ENCODE measurements around the gene UBXN2A. TPM values are rescaled to one million over a fixed set of nuclear protein-coding genes. Genes with fewer than 3 reads are reported as not detected.

The UBXN2A gene, protein sequence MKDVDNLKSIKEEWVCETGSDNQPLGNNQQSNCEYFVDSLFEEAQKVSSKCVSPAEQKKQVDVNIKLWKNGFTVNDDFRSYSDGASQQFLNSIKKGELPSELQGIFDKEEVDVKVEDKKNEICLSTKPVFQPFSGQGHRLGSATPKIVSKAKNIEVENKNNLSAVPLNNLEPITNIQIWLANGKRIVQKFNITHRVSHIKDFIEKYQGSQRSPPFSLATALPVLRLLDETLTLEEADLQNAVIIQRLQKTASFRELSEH
- total RNA-seq (2014; rRNA removed; shearing (Covaris generic)) = 13.3 and 14.9 TPM in 2 replicates

DNA sequence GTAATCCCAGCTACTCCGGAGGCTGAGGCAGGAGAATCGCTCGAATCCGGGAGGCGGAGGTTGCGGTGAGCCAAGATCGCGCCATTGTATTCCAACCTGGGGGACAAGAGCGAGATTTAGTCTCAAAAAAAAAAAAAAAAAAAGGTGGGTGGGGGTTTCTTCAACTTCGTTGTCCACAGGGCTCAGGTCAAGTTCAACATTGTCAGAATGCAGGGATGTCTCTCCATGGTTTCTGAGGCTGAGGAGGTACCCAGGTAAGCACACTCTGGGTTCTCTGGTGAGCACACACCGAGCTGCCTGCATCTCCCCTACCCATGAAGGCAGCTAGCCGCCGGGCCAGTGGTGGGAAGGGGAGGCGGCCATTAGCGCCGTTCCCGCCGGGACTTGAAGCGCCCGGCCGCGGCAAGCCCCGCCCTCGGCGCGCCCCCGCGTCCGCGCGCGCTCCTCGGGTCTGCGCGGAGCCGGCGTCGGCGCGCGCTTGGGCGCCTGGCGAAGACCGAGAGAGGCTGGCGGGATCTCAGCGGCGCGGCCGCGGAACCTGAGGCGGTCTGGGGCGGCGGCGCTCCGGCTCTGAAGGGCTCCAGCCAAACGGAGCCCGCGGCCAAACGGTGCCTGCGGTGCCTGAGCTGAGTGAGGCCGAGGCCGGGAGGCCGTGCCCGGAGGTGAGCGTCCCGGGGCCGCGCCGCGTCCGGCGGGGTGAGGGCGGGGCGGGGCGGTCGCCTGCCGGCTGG, at the start of gene UBXN2A:
TSS of gene UBXN2A (plus strand) at position 477 of the 731 bp plus-strand sequence. CDS start 17,852 bp downstream, outside the sequence.

DNA sequence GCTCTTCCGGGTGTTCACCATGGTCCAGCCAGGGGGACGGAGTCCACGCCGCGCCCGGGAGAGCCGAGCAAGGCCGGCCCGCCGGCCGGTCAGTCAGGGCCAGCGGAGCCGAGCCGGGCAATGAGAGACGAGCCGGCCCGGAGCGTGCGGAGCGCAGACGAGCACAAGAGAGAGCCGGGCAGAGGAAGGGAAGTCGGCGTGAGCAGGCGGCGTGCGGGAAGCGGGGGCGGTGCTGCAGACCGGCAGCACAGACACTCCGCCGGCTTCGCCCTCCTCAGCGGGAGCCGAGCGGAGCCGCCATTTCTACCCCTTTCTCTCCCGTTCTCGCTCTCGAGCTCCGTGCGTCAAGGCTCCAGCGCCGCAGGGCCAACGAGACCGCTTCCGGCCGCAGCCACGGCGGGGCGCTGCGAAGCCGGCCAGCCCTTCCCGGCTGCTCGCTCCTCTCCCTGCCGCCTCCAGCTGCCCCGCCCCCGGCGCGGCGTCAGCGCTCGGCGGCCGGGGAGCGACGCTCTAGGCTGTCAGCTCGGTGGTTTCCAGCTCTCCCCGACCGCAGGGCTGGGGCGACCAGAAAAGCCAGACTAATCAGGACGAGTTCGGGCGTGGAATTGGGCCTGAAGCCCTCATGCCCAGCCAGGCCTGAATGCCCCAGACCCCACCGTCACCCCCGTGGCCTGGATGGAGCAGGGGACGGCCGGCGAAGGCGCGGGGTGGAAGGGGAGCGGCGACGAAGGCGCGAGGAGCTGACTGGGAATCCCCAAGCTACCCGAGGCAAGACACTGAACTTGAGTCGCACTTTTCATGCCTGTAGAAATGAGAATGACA, 13.3 kb upstream of the UBXN2A start, which contains the start of gene ATAD2B:
TSS of gene ATAD2B (minus strand) at position 374 of the 822 bp plus-strand sequence. CDS start at position 21, 353 bp downstream.

GRCh38 chr2:24009680-24010476, 69.6 kb downstream of the UBXN2A start, which contains the start of gene MFSD2B:
TSS of gene MFSD2B (plus strand) at chr2:24010085. CDS start at chr2:24010097, 12 bp downstream.

GRCh38 chr2:24046930-24047702, 106.9 kb downstream of the UBXN2A start, which contains the start of gene WDCP:
TSS of gene WDCP (minus strand) at chr2:24047391. CDS start at chr2:24039494, 7,897 bp downstream.

DNA sequence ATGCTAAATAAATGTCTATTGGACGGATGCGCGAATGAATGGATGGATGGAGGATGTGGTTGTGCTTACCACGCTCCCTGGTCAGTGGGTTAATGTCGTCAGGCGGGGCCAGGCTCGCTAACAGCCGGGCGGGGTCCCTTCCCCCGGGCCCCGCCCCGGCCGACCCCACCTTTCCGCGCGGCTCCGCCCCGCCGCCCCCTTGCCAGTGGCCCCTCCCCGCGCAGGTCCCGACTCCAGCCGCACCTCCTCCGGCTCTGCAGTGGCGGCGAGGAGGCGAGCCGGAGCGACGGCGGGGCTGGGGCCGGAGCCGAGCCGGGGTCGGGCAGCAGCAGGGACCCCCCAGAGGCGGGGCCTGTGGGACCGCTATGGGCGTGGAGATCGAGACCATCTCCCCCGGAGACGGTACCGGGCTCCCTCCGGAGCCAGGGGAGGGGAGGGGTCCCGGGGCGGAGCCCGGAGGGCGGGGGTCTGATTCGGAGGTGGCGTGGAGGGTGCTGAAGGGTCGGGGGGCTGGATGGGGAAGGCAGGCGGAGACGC, 109.3 kb downstream of the UBXN2A start, which contains the start of gene FKBP1B:
TSS of gene FKBP1B (plus strand) at position 257 of the 537 bp plus-strand sequence. CDS start at position 366, 109 bp downstream.

Small RNA genes lying within 50 kb of the gene (small RNA-seq; reads per million reads assigned to genes)
- gene RN7SL610P (not detected), gene RNU6-370P (not detected)

Other genes with a start within 250 kb of the UBXN2A start
- 5.7 and 7.9 TPM in 2 replicates for gene ATAD2B, start 13.3 kb upstream of the UBXN2A start, total RNA-seq (2014; rRNA removed; shearing (Covaris generic))
- 0.19 TPM in 1 of 2 replicates, not detected in the other for gene MFSD2B, start 69.6 kb downstream of the UBXN2A start, total RNA-seq (2014; rRNA removed; shearing (Covaris generic))
- 4.9 and 5.9 TPM in 2 replicates for gene WDCP, start 106.9 kb downstream of the UBXN2A start, total RNA-seq (2014; rRNA removed; shearing (Covaris generic))
- 4.0 and 6.5 TPM in 2 replicates for gene FKBP1B, start 109.3 kb downstream of the UBXN2A start, total RNA-seq (2014; rRNA removed; shearing (Covaris generic))
- gene SF3B6, start 135.9 kb downstream of the UBXN2A start, total RNA-seq (2014; rRNA removed; shearing (Covaris generic)) = 192 and 221 TPM in 2 replicates
- 36.7 and 44.3 TPM in 2 replicates for gene TP53I3, start 144.4 kb downstream of the UBXN2A start, total RNA-seq (2014; rRNA removed; shearing (Covaris generic))
- 1.4 and 3.4 TPM in 2 replicates for gene PFN4, start 182.9 kb downstream of the UBXN2A start, total RNA-seq (2014; rRNA removed; shearing (Covaris generic))
- gene FAM228B, start 183.0 kb downstream of the UBXN2A start, total RNA-seq (2014; rRNA removed; shearing (Covaris generic)) = 2.5 and 3.2 TPM in 2 replicates
- gene FAM228A, start 234.6 kb downstream of the UBXN2A start, total RNA-seq (2014; rRNA removed; shearing (Covaris generic)) = not detected in 2 replicates